HG02973 (cell line): ENCODE data around the gene PIGL.
A peak's percentile ranks its signal among the peaks of the same experiment; 100 is the strongest.

Experiments
- ATAC-seq: cut with Tn5 transposase; IDR thresholded peaks from one replicate; pipeline ENCODE4 v1.9.1; 2021; ENCODE audit warnings: moderate library complexity; ENCODE audit not compliant: unreplicated experiment

The PIGL gene

DNA sequence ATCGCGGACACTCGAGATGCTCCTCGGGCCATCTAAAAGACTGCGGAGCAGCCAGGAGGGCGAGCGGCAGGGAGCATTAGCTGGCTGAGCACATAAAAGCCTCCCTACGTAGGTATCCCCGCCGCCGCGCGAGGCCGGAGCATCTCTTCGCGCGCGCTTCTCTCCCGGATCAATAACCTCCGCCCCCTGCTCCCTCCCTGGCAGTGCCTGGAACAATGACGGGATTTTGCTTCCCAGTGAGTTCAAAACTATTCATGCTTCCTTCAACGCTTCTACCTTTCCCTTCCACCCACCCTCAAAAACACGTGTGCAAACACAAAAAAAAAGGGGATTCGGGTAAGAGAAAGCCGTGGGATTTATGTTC is 135.3 kb downstream of the PIGL start:
- no peak for ATAC-seq

DNA sequence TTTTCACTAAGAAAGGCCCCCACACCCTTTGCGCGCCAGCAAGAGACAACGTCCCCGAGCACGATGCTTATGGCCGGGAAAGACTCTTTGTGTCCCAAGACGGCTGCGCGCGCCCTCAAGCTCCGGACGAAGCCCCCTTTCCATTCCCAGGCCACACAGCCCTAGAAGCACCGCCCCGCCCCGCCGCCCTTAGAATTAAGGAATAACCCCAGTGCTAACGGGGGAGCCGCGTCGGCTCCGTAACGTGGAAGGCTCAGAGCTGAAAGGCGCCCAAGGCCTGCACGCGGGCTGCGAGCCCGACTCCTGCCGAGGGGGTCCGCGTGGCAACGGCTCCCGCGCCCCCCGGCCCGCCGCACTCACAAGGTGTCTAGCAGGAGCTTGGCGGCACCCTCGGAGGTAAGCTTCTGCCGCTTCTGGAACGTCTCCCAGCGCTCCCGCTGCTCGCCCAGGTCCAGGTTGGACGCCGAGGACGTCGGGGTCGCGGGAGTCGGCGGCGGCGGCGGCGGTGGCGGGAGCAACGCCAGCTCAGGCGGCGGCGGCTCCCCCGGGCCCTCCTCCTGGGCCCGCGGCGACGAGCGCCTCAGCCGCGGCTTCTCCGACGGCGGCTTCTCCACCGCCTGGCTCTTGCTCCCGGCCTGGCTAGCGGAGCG is 135.8 kb downstream of the PIGL start:
- peak; percentile 36 for ATAC-seq

DNA sequence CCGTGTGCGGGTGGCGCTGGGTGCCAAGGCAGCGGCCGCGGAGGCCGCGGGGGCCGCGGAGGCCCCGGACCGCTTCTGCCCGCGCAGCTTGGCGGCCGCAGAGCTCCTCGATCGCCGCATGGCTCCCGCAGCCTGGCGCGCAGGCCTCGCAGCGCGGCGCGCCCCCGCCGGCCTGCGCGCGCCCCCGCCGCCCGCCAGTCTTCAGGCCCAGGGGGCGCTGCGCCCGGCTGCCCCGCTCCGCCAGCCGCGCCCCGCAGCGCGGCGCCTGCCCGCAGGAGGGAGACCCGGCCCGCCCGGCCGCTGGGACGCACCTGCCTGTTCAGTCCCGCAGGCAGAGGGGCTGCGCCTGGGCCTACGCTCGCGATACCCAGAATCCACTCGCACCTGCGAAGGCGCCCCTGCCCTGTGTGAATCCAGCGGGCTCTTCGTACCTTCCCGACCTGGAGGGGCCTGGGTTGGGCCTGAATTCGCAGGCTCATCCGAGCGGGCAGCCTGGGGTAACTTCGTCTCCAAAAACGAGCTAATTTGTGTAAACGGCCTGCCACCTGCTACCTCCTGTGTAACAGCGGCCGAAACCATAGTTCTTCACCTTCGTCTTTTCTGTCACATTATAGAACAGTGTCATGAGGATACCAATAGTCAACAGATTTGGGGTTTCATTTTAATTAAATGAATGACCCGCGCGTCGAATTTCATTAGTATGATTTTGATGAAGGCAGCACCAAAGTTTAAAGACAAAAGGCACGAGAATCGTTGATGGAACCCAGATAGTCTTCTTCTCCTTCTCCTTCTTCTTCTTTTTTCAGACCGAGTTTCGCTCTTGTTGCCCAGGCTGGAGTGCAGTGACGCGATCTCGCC is 136.5 kb downstream of the PIGL start, which contains the start of gene CENPV:
Gene CENPV (minus strand): TSS at position 153 of the 858 bp plus-strand sequence. CDS start 33 bp downstream, at position 120.
- ATAC-seq = peak; percentile 55

DNA sequence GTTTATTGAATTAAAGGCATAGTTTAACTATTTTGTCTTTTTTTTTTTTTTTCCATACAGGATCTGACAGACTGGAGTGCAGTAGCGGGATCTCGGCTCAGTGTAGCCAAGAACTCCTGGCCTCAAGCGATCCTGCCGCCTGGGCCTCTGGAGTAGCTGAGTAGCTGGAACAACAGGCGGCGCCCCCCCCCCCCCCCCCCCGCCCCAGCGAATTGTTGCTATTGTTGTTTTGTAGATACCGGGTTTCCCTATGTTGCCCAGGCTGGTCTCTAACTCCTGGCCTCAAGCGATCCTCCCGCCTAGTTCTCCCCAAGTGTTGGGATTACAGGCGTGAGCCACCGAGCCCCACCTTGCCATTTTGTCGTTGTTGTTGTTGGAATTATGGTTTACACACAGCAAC is 137.6 kb downstream of the PIGL start:
- no peak for ATAC-seq

DNA sequence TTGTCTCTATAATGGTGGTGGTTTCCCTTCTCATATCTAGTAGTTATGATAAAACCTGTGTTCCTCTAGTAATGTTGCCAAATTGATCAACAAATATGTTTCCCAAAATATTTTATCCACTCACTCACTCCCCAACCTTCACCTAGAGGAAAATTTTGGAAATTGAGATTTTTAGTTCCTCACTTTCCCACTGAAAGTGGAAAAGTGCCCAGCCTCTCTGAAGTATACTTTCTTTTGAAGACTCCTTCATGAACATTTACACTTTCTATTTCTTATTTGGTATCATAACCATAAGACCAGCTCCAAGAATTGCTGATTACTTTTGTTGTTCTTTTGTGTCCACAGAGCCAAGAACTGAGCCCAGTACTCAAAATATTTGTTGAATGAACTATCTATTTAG is 141.4 kb downstream of the PIGL start:
- no peak for ATAC-seq

DNA sequence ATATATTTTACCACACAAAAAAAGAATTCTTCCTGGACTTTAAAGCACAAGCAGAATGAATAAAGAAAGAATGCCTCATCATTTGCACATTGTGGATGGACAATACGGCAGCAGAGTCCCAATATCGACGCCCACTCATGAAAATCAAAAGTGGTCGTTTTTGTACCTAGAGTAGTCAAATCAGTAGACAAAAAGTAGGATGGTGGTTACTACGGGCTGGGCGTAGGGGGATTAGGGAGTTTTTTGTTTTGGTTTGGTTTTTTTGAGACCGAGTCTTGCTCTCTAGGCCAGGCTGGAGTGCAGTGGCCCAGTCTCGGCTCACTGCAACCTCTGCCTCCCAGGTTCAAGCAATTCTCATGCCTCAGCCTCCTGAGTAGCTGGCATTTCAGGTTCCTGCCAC is 144.9 kb downstream of the PIGL start:
- no peak for ATAC-seq

DNA sequence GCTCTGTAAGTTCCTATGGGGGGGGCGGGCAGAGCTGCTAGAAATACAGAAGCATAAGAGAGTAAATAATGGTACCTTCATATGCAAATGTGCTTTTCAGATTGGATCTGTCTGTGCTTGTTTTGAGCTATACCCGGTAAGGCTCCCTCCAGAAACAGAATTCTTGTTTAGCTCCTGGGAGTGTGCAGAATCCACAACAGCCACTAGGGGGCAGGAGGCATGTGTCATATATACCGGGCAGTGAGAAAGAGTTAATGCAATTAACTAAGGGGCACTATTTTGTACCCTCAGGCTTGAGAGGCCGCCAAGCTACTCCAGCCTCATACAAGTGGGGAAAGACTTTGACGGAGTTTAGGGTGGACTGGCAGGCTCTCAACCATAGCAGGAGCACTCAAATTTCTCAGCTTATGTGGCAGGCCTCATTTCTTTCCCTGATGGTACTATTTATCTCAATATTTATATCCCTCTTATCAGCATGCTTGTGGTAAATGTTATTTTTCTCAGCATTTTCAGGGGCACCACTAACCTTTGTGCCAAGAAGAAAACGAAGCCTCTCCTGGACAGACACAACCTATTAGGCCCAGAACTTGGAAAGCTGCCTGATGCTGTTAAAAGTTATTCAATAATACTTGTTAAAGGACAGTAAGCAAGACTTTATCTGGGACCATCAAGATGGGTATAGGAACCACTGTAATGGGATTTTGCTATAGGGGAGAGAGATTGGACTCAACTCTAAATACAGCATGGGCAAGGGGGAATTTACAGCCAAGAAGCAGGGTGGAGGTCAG is 146.9 kb downstream of the PIGL start:
- peak; percentile 72 for ATAC-seq

DNA sequence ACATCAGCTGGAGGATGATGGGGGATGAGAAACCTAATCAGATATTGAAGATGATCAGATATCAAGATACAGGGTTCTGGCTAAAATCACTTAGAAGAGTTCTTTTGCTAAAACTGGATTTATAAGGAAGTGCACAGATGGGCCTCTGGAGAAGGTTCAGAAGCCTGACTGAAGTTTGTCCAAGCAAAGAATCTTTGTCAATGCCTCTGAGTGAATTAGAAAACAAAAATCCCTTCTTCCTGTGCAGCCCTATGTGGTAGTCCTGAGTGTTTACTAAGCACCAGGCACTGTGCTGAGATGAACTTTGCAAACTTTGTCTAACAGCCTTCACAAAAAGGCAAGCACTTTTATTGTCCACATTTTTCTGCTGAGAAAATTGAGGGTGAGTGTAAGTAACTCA is 147.6 kb downstream of the PIGL start:
- ATAC-seq = no peak

DNA sequence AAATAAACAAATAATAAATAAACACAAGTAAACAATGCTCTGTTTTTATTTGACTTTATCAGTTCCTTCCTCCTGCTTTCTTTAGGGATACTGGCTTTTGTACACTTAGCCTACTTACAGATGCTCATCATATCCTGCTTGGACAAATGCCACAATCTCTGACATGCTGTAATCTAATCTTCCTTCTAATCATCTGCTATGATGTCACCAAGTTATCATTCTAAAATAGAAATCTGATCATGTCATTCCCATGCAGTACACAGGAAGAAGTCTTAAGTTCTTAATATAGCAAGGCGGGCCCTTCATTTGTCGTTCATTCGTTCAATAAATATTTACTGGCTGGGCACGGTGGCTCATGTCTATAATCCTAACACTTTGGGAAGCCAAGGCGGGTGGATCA is 154.7 kb downstream of the PIGL start:
- ATAC-seq = no peak

DNA sequence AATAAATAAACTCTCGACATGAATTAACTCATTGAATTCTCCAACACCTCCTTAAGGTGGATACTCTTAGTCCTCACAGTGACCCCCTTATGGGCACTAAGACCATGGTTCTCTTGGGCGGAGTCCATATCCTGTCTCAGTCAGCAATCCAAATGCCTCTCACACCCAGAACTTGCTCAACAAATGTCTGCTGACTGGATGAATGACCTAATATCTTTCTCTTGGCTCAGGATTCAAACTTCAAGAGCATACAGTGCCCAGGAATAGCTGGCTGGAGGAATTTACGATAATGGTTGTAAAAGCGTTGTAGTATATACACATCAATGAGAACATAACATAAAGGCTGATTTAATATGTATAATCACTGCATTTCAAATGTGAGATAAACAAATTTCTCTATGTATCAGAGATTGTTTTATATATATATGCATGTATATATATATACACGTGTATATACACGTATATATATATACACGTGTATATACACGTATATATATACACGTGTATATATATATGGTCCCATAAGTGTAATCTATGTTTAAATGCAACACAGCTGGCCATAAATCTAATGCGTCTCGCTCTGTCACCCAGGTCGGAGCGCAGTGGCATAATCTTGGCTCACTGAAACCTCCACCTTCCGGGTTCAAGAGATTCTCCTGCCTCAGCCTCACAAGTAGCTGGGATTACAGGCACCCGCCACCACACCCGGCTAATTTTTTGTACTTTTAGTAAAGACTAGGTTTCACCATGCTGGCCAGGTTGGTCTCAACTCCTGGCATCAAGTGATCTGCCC is 157.3 kb downstream of the PIGL start:
- ATAC-seq = no peak
